Left hindlimb (tissue), 1 donor: Measurements from ENCODE around the gene VARS2.
A peak's percentile ranks its signal among the peaks of the same experiment; 100 is the strongest.

ENCODE experiments used
- DNase-seq: peaks from one replicate; pipeline ENCODE4 v3.0.0-alpha.2; 2018

VARS2 gene

GRCh38 chr6:30931969-30932645 lies 18.1 kb downstream of the VARS2 start, which contains the start of gene SFTA2:
Gene SFTA2 (minus strand): TSS chr6:30932170. CDS start chr6:30932096, 74 bp downstream.
- no peak for DNase-seq

- DNase-seq = no peak
These were observed 18.8 kb downstream of the VARS2 start for GRCh38 chr6:30932665-30933365.

GRCh38 chr6:30935018-30935417 lies 21.0 kb downstream of the VARS2 start:
- DNase-seq = no peak

- no peak for DNase-seq
These were observed 23.2 kb downstream of the VARS2 start for GRCh38 chr6:30937265-30937664.

GRCh38 chr6:30938730-30939129 lies 24.7 kb downstream of the VARS2 start:
- no peak for DNase-seq

- no peak for DNase-seq
These were observed 25.4 kb downstream of the VARS2 start for GRCh38 chr6:30939473-30939872.

- no peak for DNase-seq
These were observed 26.4 kb downstream of the VARS2 start, which contains the start of gene MUCL3 for GRCh38 chr6:30940361-30940986. Gene MUCL3 (plus strand): TSS chr6:30940973. CDS start chr6:30941000, 27 bp downstream.

- DNase-seq = peak; percentile 54
These were observed 28.5 kb downstream of the VARS2 start for GRCh38 chr6:30942338-30943060.

- DNase-seq = no peak
These were observed 30.0 kb downstream of the VARS2 start for GRCh38 chr6:30944051-30944450.

GRCh38 chr6:30945281-30945680 lies 31.2 kb downstream of the VARS2 start:
- no peak for DNase-seq

- no peak for DNase-seq
These were observed 33.2 kb downstream of the VARS2 start for GRCh38 chr6:30947231-30947630.

GRCh38 chr6:30948811-30949210 lies 34.8 kb downstream of the VARS2 start:
- no peak for DNase-seq

GRCh38 chr6:30951907-30952469 lies 38.0 kb downstream of the VARS2 start:
- DNase-seq = no peak

- no peak for DNase-seq
These were observed 40.8 kb downstream of the VARS2 start for GRCh38 chr6:30954631-30955366.

GRCh38 chr6:30955367-30956042 lies 41.5 kb downstream of the VARS2 start:
- DNase-seq = peak; percentile 38

- DNase-seq = no peak
These were observed 43.7 kb downstream of the VARS2 start for GRCh38 chr6:30957716-30958115.

- no peak for DNase-seq
These were observed 47.1 kb downstream of the VARS2 start for GRCh38 chr6:30960907-30961673.

GRCh38 chr6:30962716-30963115 lies 48.7 kb downstream of the VARS2 start:
- no peak for DNase-seq

- DNase-seq = no peak
These were observed 49.6 kb downstream of the VARS2 start for GRCh38 chr6:30963641-30964040.

- DNase-seq = no peak
These were observed 50.0 kb downstream of the VARS2 start for GRCh38 chr6:30964075-30964474.

- DNase-seq = no peak
These were observed 51.1 kb downstream of the VARS2 start for GRCh38 chr6:30965140-30965601.
